ENCODE results near the gene ZNF182. TPM values are rescaled to one million over a fixed set of nuclear protein-coding genes. Genes with fewer than 3 reads are reported as not detected.
"Not testable (repeated sequence)": the region's sequence is repeated elsewhere in the genome, so short reads cannot be mapped to it uniquely, and the experiment has no call there.

ZNF182 gene
- total RNA-seq, 1 donor from 2014 or later, result 6.0 TPM

- peaks cover 46% of the 10 kb centered on the region for H3K9me3 Mint-ChIP-seq (ENCODE audit: unreplicated experiment)
- DNase-seq (ENCODE audit: extremely low spot score, unreplicated experiment), result no peak
- H3K27ac Mint-ChIP-seq (ENCODE audit: unreplicated experiment), result no peak overlapping the region
- no peaks in the 10 kb centered on the region for H3K4me1 Mint-ChIP-seq (ENCODE audit: unreplicated experiment)
- H3K36me3 Mint-ChIP-seq (ENCODE audit: unreplicated experiment), result no peaks in the 10 kb centered on the region
- TF ChIP-seq CTCF (IDR thresholded peaks at IDR 0.05), result no peak
- no peak overlapping the region for H3K4me3 Mint-ChIP-seq (ENCODE audit: unreplicated experiment)
- H3K27me3 Mint-ChIP-seq (ENCODE audit: unreplicated experiment), result no peaks in the 10 kb centered on the region
Measured at GRCh38 chrX:47936940-47937317, 66.9 kb downstream of the ZNF182 start.

GRCh38 chrX:47936224-47936939, 67.4 kb downstream of the ZNF182 start:
- TF ChIP-seq CTCF (IDR thresholded peaks at IDR 0.05), result no peak
- H3K36me3 Mint-ChIP-seq (ENCODE audit: unreplicated experiment), result no peaks in the 10 kb centered on the region
- no peaks in the 10 kb centered on the region for H3K4me1 Mint-ChIP-seq (ENCODE audit: unreplicated experiment)
- no peak overlapping the region for H3K27ac Mint-ChIP-seq (ENCODE audit: unreplicated experiment)
- peaks cover 43% of the 10 kb centered on the region for H3K9me3 Mint-ChIP-seq (ENCODE audit: unreplicated experiment)
- DNase-seq (ENCODE audit: extremely low spot score, unreplicated experiment), result no peak
- H3K27me3 Mint-ChIP-seq (ENCODE audit: unreplicated experiment), result no peaks in the 10 kb centered on the region
- no peak overlapping the region for H3K4me3 Mint-ChIP-seq (ENCODE audit: unreplicated experiment)

DNA sequence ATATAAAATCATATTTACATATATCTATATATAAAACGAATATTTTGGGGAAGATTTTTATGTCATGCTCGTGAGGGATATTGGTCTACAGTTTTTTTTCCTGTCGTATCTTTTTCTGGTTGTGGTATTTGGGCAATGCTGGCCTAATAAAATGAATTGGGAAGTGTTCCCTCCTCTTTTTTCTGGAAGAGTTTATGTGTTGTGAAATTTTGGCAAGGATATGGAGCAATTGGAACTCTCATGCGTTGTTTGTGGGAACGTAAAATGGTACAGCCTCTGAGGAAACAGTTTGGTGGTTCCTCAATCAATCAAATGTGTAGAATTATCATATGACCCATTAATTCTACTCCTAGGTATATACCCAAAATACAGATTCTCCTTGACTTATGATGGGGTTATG, 69.8 kb downstream of the ZNF182 start:
- DNase-seq (ENCODE audit: extremely low spot score, unreplicated experiment), result no peak
- Mint-ChIP-seq H3K4me1 (ENCODE audit: unreplicated experiment) (no peaks in the 10 kb centered on the region), H3K27ac (ENCODE audit: unreplicated experiment) (no peak overlapping the region), H3K9me3 (ENCODE audit: unreplicated experiment) (peaks cover 50% of the 10 kb centered on the region), H3K27me3 (ENCODE audit: unreplicated experiment) (no peaks in the 10 kb centered on the region), H3K4me3 (ENCODE audit: unreplicated experiment) (no peak overlapping the region), H3K36me3 (ENCODE audit: unreplicated experiment) (no peaks in the 10 kb centered on the region)
- no peak for TF ChIP-seq CTCF (IDR thresholded peaks at IDR 0.05)

GRCh38 chrX:47931970-47932369, 71.8 kb downstream of the ZNF182 start:
- H3K27me3 Mint-ChIP-seq (ENCODE audit: unreplicated experiment); H3K36me3 Mint-ChIP-seq (ENCODE audit: unreplicated experiment); DNase-seq (ENCODE audit: extremely low spot score, unreplicated experiment); H3K4me3 Mint-ChIP-seq (ENCODE audit: unreplicated experiment); H3K4me1 Mint-ChIP-seq (ENCODE audit: unreplicated experiment); H3K27ac Mint-ChIP-seq (ENCODE audit: unreplicated experiment): not testable (repeated sequence)
- peaks cover 48% of the 10 kb centered on the region for H3K9me3 Mint-ChIP-seq (ENCODE audit: unreplicated experiment)

GRCh38 chrX:47927212-47927611, 76.6 kb downstream of the ZNF182 start:
- Mint-ChIP-seq H3K4me3 (ENCODE audit: unreplicated experiment) (no peak overlapping the region), H3K27me3 (ENCODE audit: unreplicated experiment) (no peaks in the 10 kb centered on the region), H3K36me3 (ENCODE audit: unreplicated experiment) (no peaks in the 10 kb centered on the region), H3K9me3 (ENCODE audit: unreplicated experiment) (peaks cover 61% of the 10 kb centered on the region), H3K27ac (ENCODE audit: unreplicated experiment) (no peak overlapping the region), H3K4me1 (ENCODE audit: unreplicated experiment) (no peaks in the 10 kb centered on the region)
- TF ChIP-seq CTCF (IDR thresholded peaks at IDR 0.05), result no peak
- DNase-seq (ENCODE audit: extremely low spot score, unreplicated experiment), result no peak

Other genes with a start within 250 kb of the ZNF182 start
- 8.7 and 9.6 TPM in 2 replicates for gene ZNF81, start 167.1 kb downstream of the ZNF182 start, total RNA-seq
- gene SPACA5, start 3.0 kb upstream of the ZNF182 start, total RNA-seq, result not detected in 2 replicates
- 2.4 and 3.3 TPM in 2 replicates for gene ZNF630, start 67.7 kb upstream of the ZNF182 start, total RNA-seq
- not detected in 2 replicates for gene SPACA5B, start 126.6 kb upstream of the ZNF182 start, total RNA-seq
- not detected in 2 replicates for gene SSX5, start 192.8 kb upstream of the ZNF182 start, total RNA-seq